Stimulated activated CD4-positive, alpha-beta T cell treated with anti-CD3 and anti-CD28 coated beads, TNF-alpha, amount 100 ng/mL, for 1 hour (primary cell): ENCODE results near the gene MPRIP.

Experiments used
- DNase-seq, 3 donors: peaks; one replicate each; pipeline ENCODE4 v3.0.0-alpha.2; 2020; ENCODE audit warnings: low read depth in 3 of 3, low spot score in 1 of 3

Gene MPRIP

GRCh38 chr17:17028878-17029535 is 13.2 kb upstream of the MPRIP start:
- DNase-seq = no peak

DNA sequence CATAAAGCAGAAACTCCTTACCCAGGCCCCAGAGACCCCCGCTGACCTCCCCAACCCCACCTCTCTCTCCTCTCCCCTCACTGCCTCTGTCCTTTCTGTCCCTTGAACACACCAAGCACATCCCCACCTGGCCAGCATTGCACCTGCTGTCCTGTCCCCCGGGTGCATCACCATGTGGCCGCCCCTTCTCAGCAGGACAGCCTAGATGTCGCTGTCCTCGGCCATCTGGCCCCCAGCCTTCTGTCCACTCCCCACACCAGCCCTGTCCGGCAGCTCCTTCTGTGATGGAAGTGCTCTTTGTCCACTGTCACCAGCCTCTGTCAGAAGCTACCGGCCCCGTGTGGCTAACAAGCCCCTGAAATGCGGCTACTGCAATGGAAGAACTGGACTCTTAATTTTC is 12.3 kb upstream of the MPRIP start:
- no peak for DNase-seq

DNA sequence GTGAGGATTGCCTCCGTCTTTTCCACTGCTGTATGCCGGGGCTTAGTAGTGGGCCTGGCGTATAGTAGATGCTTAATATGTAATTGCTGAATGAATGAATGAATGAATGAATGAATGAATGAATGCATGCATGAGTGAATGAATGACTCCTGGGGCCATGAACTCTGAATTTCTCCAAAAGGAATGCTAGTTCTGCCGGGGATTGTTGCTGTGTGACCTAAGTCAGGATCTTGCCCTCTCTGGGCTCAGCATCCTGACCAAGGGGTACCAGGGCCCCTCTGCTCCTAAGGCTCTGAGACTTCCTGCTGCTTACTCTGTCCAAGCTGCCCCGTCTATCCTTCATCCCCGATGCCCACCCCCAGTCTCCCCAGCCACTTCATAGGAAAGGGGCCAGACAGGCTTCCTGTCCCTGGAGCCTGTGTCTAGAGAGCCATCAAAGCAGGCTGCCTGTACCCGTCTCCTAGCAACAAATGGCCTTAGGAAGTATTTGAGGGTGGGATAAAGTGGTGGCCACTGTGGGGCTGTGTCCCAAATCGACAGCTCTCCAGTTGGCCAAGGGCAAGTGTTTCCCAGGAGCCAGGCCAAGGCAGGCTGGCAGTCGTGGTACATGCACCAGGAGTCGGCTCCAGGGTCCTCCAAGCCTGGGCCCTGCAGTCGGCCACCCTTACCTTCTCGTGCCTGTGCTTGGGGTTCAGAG is 11.6 kb upstream of the MPRIP start:
- no peak for DNase-seq

DNA sequence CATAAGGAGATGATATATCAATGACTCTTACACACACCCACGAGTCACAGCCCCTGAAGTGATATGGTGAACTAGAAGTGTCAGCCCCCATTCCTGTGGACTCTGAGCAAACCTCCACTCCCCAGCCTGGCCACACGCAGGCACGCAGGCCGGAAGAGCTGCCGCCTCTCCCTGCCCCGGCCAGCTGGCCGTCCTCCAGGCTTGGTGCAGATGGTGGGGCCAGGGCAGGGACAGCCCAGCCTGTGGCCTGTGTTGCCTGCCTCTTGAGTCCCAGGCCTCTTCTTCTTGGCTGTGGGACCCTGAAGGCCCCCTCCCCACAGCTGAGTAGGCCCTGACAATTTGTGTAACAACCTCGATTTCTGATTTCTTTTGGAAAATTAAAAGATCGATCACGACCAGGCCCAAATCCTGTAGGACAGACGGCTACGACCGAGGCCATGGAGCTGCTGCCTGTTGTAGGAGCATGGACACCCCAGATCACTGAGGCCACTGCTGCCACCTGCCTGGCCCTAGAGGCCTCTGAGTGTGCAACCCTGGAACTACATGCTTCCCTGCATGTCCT is 10.0 kb upstream of the MPRIP start:
- no peak for DNase-seq

GRCh38 chr17:17033466-17033865 is 8.8 kb upstream of the MPRIP start:
- DNase-seq = no peak

GRCh38 chr17:17034026-17034425 is 8.2 kb upstream of the MPRIP start:
- DNase-seq = no peak

- DNase-seq = no peak
Observed at GRCh38 chr17:17034496-17035075, 7.7 kb upstream of the MPRIP start.

GRCh38 chr17:17035490-17035889 is 6.8 kb upstream of the MPRIP start:
- DNase-seq = no peak

DNA sequence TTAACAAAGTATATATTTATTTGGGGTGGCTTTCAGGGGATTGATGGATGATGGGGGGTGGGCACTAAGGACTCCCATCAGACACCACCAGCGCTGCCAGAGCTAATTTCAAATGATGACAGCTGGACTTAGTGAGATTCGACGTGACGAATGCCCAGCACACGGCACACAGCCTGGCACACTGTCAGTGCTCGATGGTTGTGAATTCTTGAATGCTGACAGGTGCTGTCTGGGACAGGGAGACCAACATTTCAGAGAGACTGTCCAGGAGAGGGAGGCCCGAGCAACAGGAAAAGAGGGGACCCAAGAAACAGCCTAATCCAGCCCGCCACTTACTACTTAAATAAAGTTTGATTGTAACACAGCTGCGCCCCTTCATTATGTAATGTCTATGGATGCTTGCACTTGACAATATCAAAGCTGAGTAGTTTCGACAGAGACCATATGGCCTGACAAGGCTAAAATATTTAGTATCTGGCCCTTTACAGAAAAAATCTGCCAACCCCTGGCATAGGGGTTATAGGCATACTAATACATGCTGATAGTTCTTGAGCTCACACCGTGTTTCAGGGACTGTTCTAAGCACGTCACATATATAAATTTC is 6.2 kb upstream of the MPRIP start:
- DNase-seq = no peak

- no peak for DNase-seq
Observed at GRCh38 chr17:17036524-17036998, 5.7 kb upstream of the MPRIP start.

DNA sequence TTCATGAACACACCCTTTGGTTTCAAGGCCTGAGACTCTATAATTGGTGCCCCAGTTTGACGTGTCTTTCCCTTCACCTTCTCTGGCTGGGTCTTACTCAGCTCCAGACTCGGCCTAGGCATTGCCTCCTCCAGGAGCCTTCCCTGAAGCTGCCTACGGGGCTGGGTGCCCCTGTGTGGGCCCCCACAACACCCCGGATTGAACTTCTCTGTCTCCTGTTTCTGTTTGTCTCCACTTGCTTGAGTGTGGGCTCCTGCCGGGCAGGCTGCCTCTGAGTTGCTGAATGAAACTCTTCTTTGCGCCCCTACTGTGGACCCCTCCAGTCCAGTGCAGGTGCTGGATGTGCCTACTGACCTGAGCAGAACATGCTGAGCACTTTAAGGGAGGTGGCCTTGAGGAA is 2.3 kb upstream of the MPRIP start:
- no peak for DNase-seq

DNA sequence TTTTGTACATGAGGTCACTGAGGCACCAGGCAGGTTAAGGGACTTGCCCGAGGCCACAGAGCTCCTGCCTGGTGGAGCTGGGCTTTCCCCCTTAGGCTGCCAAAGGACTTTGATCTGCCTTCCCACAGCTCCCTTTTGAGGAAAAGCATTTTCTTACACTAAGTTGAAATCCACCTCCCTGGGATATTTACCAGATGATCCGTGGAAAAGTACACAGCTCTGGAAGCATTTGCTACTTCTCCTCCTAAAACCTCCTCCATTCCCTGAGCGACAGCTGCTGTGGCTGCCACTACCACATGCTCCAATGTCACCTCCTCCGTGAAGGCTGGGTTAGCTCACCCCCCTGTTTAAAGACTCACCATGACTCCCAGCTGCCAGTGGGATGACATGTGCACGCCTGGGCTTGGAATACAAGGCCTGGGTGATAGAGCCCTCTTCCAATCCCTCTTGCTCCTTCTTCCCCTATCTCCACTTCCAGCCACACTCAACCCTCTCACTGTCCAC is 1.2 kb upstream of the MPRIP start:
- DNase-seq = no peak

DNA sequence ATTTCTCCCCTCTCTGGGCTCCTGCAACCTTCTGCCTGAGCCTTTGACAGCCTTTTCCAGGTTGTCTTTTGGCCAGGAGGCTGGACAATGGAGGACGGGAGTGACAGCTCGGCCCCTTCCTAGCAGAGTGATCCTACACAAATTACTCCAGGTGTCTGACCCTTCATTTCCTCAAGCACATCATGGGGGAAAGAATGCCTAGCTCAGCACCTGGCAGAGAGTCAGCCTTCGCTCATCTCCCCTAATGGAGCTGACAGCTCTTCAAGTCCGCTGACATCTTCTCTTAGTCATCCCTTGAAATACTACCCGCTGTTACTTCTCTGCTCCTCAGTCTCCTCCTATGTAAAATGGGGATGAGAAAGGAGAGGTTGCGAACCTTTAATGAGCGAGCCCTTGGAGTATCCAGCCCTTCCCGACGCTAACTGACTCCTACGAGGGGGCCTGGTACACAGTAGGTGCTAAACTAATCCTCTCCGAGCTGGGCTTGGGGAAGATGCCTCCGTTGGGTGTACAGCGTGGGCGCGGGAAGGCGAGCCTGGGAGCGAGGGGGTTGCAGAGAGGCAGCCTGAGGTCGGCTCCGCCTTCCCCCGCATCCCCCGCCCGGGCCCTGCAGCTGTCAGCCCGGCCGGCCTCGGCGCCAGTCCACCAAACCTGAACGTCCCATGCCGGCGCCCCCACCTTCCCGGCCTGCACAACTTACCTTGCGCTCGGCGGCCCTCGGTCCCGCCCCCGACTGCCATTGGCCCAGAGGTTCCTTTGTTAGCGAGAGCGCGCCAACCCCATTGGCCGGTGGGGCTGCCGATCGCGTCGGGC is 480 bp upstream of the MPRIP start:
- DNase-seq = peak; percentile 91 to 94 (median 93)

GRCh38 chr17:17042851-17043460 is 699 bp downstream of the MPRIP start:
- DNase-seq = peak in 1 of 3 donors; percentile 12

DNA sequence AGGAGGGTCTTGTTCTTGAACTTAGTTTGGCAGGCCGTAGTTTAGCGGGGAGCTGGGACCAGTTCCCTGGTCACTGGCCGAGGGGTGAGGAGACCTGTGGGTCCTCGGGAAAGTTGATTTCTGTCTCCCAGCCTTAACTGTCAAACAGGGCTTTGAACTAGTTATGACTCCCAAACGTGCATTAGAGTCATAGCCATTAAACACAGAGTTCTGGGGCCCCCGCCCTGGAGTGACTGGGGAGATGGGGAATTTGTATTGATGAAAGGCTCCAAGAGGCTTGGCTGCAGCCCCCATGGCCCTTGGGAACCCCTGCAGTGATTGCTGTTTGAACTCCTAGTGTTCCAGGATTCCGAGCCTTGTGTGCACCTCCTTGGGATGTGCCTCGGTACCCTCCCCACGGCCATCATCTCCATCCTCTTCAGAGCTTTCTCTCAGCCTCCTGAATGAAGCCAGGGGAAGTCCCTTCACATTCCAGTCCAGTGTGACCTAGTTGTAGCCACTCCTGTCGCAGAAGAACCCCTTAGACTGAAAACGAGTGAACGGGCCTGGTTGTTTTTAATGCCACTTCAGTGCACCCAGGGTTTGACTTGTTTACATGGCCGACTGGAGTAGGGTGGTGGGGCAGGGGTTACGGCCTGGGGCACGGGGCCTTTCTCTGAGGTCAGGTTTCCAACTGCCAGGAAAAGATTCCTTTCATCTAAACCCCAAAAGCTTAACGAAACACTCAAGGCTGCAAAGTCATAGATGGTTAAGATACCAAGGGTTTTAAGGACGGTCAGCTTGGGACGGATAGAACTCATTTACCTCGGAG is 1.4 kb downstream of the MPRIP start:
- no peak for DNase-seq

DNA sequence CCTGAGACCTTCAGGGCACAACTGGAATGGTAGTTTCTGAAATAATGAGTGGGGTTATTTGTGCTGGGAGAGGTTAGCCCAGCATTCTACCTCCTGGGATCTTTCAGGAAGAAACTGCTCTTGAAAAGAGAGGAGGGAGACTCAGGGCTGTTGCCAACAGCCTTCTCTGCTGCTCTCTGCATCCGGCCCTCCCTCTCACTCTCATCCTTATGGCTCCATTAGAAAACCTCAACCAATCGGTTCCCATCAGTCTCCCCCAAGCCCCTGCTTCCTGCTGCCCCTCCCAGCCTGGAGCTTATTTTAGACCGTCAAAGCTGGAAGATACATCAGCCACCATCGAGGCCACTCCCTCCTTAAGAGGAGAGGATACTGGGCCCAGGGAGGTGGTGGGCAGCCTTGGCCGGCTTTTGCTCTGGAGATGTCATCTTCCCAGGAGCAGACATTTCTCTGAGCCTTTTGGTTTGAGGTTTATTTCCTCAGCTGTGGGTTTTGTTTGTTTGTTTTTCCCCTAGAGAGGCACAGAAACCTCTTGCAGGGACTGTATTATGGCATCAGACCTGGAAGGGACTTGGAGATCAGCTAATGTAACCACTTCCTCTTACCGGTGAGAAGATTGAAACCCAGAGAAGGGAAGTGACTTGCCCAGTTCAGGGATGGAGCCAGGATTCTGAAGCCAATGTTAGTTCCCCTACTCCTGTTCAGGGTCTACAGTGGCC is 2.7 kb downstream of the MPRIP start:
- no peak for DNase-seq

- no peak for DNase-seq
Observed at GRCh38 chr17:17048106-17048505, 5.8 kb downstream of the MPRIP start.
